Activated T-cell treated with anti-CD3 and anti-CD28 coated beads, Interleukin-2, amount 50 U/mL, for 24 hours (primary cell): Measurements from ENCODE around the gene CACNA1C.
"Not testable (repeated sequence)": the region's sequence is repeated elsewhere in the genome, so short reads cannot be mapped to it uniquely, and the experiment has no call there.

ENCODE experiments used
- DNase-seq: peaks from one replicate; pipeline ENCODE4 v3.0.0-alpha.2; 2020
- H3K27ac Mint-ChIP-seq: 2 replicates; pipeline ENCODE4 v1.8.0; 2020; ENCODE audit warnings: mild to moderate bottlenecking, mixed read lengths
- H3K27me3 Mint-ChIP-seq: 2 replicates; pipeline ENCODE4 v1.8.0; 2020; ENCODE audit warnings: mixed read lengths
- H3K36me3 Mint-ChIP-seq: 2 replicates; pipeline ENCODE4 v1.8.0; 2020; ENCODE audit warnings: low read depth, mixed read lengths
- H3K4me1 Mint-ChIP-seq: 2 replicates; pipeline ENCODE4 v1.8.0; 2020; ENCODE audit warnings: low read depth, mixed read lengths
- H3K4me3 Mint-ChIP-seq: 2 replicates; pipeline ENCODE4 v1.8.0; 2020; ENCODE audit warnings: mild to moderate bottlenecking, moderate library complexity, mixed read lengths
- H3K9me3 Mint-ChIP-seq: 2 replicates; pipeline ENCODE4 v1.8.0; 2020; ENCODE audit warnings: mixed read lengths

CACNA1C gene

DNA sequence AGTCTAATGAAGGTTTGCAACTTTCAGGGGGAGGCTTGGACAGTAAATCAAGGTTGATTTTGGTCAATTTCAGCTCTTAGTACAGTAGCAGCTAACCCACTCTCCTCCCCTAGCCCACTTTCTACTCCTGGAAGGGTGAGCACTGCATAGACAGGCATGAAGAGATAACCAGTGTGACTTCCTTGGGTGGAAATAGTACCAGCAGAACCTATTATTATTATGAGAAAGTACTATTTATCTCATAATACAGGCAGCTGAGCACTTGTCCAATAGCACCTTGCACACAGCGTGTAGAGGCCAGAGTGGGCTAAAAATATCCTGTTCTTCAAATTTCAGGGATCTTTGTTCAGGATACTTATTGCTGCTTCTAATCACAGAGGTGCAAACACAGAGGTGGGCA, 645.8 kb downstream of the CACNA1C start:
- no peak overlapping the region for H3K4me3 Mint-ChIP-seq
- H3K27me3 Mint-ChIP-seq, result peaks cover 56% of the 10 kb centered on the region
- no peaks in the 10 kb centered on the region for H3K9me3 Mint-ChIP-seq
- no peak for DNase-seq
- H3K4me1 Mint-ChIP-seq, result peaks cover 3% of the 10 kb centered on the region
- H3K27ac Mint-ChIP-seq, result no peak overlapping the region
- H3K36me3 Mint-ChIP-seq, result no peaks in the 10 kb centered on the region

DNA sequence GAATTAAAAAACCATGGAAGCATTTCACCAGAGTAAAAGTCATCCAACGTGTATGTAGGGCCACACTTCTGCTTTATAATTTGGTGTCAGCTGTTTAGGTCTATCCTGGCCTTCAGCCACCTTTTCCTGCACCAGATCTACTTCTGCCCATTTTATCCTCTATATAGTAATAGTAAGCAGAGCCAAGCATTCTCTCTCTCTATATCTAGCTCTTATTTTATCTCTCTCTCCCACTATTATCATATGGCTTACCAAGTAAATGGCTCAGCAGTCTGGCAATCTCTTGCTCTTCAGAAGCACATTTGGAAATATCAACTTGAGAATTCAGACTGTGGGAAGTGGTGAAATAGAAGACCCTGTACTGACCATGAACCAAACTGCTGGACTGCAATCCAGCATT, 657.9 kb downstream of the CACNA1C start:
- Mint-ChIP-seq H3K27ac (no peak overlapping the region), H3K9me3 (peaks cover 18% of the 10 kb centered on the region), H3K36me3 (no peaks in the 10 kb centered on the region), H3K4me3 (no peak overlapping the region), H3K4me1 (no peaks in the 10 kb centered on the region), H3K27me3 (peaks cover 9% of the 10 kb centered on the region)
- DNase-seq, result no peak

DNA sequence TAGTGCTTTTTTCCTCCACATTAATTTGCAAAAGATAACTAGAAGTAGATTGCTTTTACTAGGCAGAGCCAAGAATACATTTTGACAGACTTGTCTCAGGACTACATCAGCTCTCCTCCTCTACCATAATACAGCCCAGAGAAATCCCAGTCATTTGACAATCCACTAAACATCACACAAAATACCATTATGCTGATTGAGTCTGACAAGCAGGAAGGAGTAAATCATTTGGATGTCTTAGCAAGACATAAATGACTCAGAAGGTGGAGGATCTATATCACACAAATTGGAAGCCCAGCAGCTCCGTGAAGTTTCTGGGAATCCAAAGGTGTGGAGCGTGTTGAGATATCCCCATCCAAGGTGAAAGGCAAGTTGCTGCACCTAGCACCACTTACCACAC, 666.6 kb downstream of the CACNA1C start:
- no peak overlapping the region for H3K4me3 Mint-ChIP-seq

DNA sequence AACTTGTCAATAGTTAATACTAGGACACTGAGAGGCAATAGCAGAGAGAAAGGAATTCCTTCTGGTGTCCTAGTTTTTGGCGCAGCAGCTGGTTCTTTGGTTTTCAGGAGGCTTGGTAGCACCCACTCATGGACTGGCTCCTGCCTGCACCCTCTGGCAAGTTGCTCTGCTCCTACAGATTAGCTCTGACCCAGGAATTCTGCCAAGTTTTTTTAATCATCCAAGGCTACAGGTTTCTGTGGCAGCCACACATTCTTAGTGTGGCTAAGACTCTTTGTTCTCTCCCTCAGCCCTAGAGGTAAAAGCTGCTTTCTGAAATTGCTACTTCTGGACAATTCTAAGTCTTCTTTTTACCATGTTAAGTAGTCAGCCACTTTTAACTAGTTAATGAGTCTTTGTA, 670.0 kb downstream of the CACNA1C start:
- Mint-ChIP-seq H3K9me3 (no peaks in the 10 kb centered on the region), H3K4me3 (no peak overlapping the region), H3K27me3 (peaks cover 7% of the 10 kb centered on the region), H3K27ac (no peak overlapping the region), H3K4me1 (no peaks in the 10 kb centered on the region), H3K36me3 (no peaks in the 10 kb centered on the region)
- no peak for DNase-seq

More for the DNA sequence above, 666.6 kb downstream of the CACNA1C start:
- no peaks in the 10 kb centered on the region for H3K4me1 Mint-ChIP-seq
- H3K36me3 Mint-ChIP-seq, result no peaks in the 10 kb centered on the region
- peaks cover 25% of the 10 kb centered on the region for H3K27me3 Mint-ChIP-seq
- no peak for DNase-seq
- H3K9me3 Mint-ChIP-seq, result no peaks in the 10 kb centered on the region
- H3K27ac Mint-ChIP-seq, result no peak overlapping the region

DNA sequence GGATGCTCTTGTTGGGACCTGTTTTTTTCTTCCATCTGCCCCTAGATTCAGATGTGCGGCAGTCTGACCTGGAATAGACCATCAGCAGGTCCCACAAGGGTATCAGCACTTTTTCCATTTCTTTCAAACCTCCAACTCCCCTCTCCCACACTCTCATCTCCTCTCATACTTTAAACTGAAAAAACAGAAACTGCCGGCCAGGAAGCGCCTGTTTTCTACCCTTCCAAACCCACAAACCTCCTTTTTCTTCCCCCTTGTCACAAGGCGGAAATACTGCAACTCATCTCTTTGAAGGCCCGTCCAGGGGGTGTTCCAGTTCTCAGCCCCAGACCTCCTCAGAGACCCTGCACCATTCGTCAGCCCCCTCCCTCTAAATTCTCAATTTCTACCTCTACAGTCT, 679.5 kb downstream of the CACNA1C start:
- no peak overlapping the region for H3K4me3 Mint-ChIP-seq
- no peaks in the 10 kb centered on the region for H3K36me3 Mint-ChIP-seq
- peaks cover 7% of the 10 kb centered on the region for H3K4me1 Mint-ChIP-seq
- peaks cover 35% of the 10 kb centered on the region for H3K27me3 Mint-ChIP-seq
- no peak for DNase-seq
- H3K9me3 Mint-ChIP-seq, result no peaks in the 10 kb centered on the region
- no peak overlapping the region for H3K27ac Mint-ChIP-seq

DNA sequence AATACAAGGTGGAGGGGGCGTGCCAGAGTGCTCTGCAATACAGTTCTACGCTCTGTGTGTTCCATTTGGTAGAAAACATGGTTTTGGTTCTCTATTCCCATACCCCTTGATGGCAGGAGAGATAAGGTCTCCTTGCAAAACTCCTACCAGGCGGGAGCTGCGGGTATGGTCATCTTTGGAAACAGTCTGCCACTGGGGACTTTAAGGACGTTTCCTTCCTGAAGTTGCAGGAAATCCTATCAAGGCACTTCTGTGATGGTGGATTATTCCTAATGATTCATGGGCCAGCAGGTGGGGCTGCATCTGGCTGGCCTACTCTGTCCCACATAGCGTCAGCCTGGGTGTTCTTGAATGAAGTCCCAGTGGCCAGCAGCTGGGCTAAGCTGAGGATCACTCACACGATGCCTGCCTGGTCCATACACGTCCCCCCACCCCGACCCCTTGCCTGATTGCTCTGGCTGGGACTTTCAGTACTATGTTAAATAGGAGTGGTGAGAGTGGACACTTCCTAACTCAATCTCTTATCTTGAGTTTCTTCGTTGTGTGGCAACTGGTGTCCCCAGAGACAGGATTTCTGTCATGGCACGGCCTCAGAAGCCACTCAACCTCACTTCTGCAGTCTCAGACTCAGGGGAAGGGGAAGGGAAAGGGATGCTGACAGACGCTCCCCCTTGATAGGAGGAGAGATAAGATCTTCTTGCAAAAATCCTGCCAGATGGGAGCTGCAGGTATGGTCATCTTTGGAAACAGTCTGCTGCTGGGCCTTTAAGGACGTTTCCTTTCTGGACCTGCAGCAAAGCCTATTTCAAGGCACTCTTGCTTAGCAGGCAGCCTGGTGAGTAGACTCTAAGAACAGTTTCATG, 680.9 kb downstream of the CACNA1C start:
- Mint-ChIP-seq H3K9me3 (no peaks in the 10 kb centered on the region), H3K4me3 (no peak overlapping the region), H3K4me1 (peaks cover 7% of the 10 kb centered on the region), H3K27ac (no peak overlapping the region), H3K27me3 (peaks cover 34% of the 10 kb centered on the region), H3K36me3 (no peaks in the 10 kb centered on the region)
- no peak for DNase-seq

DNA sequence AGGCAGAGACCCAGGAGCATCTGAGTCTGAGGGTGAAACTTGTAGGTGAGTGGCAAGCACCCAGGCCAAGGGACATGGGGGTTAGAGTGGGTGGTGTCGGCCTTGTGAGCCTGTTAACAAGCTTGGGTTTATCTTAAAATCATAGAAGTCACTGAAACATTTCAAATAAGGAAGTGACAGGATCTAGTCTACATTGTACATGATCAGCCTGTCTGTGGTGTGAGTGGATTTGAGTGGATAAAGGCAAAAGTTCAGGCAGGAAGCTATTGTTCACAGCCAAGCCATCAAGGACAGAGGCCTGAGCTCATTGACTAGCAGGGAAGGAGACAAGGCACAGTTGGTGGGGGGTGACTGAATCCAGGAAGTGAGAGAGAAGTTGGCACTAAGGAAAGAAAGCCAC, 682.6 kb downstream of the CACNA1C start:
- peaks cover 10% of the 10 kb centered on the region for H3K4me1 Mint-ChIP-seq
- H3K27me3 Mint-ChIP-seq, result peaks cover 29% of the 10 kb centered on the region
- H3K27ac Mint-ChIP-seq, result no peak overlapping the region
- no peaks in the 10 kb centered on the region for H3K36me3 Mint-ChIP-seq
- H3K9me3 Mint-ChIP-seq, result no peaks in the 10 kb centered on the region
- H3K4me3 Mint-ChIP-seq, result no peak overlapping the region
- DNase-seq, result no peak

DNA sequence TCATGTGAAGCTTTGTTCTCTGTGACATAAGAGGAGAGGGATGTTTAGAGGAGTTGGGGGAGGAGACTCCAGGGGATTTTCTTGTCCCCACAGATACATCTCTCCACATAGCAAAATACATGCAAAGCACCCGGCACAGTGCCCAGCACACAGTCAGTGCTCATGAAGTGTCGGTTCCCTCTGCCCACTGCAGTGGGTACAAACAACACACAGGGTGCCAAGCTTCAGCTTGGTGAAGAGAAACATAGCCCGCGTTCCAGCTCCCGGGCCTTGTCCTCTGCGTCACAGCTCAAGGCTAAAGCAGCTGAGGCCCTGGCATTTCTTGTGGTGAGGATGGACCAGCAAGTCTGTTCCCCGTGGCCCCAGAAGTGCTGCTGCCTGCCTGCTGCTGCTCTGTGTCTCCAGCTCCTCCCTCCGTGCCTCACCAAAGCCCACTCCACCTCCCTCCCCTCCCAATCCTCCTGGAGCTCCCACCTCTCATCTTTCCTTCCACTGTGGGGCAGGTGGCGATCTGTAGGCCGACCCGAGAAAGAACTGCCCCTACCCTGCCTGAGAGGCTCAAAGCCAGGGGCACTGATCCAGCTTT, 685.0 kb downstream of the CACNA1C start:
- H3K4me1 Mint-ChIP-seq, result peaks cover 4% of the 10 kb centered on the region
- DNase-seq, result no peak
- H3K9me3 Mint-ChIP-seq, result no peaks in the 10 kb centered on the region
- H3K36me3 Mint-ChIP-seq, result no peaks in the 10 kb centered on the region
- peaks cover 12% of the 10 kb centered on the region for H3K27me3 Mint-ChIP-seq
- H3K27ac Mint-ChIP-seq, result no peak overlapping the region
- no peak overlapping the region for H3K4me3 Mint-ChIP-seq

DNA sequence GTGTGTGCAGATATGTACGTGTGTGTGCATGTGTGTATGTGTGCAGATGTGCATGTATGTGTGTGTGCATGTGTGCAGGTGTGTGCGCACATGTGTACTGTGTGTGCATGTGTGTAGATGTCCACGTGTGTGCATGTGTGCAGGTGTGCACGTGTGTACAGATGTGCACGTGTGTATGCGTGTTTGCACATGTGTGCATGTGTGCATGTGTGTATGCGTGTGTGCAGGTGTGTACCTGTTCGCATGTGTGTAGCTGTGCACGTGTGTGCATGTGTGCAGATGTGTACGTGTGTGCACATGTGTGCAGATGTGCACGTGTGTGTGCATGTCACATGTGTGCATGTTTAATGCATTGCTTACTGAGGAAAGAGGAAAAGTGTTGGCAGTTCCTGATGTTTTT, 686.3 kb downstream of the CACNA1C start:
- no peak overlapping the region for H3K27ac Mint-ChIP-seq
- no peak overlapping the region for H3K4me3 Mint-ChIP-seq
- no peak for DNase-seq
- peaks cover 3% of the 10 kb centered on the region for H3K4me1 Mint-ChIP-seq
- no peaks in the 10 kb centered on the region for H3K9me3 Mint-ChIP-seq
- no peaks in the 10 kb centered on the region for H3K36me3 Mint-ChIP-seq
- H3K27me3 Mint-ChIP-seq, result peaks cover 3% of the 10 kb centered on the region

DNA sequence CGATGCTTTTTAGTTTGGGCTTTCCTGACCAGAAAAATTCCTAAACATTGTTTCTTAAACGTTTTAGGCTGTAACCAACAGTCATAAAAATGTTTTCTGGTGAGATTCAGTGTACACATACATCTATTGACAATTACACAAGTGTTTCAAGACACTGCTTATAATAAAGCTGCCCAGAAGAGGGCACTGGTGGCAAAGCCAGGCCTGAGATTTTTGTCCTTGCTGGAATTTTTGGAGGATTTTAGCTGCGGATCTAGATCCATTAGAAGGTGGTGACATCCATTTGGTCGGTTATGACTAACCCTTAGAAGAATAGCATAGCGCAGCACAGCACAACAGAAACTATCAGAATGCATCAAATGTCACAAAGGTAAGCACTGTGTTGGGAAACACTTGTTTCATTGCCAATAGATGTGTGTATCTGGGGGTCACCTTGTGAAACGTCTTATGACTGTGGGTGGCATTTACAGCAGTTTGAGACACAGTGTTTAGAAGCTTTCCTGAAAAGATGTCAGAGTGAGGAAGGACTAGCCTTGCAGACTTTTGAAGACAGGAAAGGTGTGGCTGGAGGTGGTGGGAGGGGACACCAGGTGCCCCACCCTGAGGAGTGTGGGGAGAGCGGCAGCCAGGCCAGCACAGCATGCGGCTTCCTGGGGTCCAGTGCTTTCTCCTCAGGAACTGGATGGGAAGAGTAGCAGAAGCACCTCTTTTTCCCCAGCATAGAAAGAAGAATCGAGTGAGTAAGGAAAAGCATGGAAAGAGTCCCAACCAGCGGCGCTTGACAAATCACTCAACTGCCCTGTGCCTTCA, 687.2 kb downstream of the CACNA1C start:
- Mint-ChIP-seq H3K27ac (no peak overlapping the region), H3K36me3 (no peaks in the 10 kb centered on the region), H3K27me3 (peaks cover 4% of the 10 kb centered on the region), H3K4me3 (no peak overlapping the region), H3K4me1 (peaks cover 3% of the 10 kb centered on the region), H3K9me3 (no peaks in the 10 kb centered on the region)
- no peak for DNase-seq

DNA sequence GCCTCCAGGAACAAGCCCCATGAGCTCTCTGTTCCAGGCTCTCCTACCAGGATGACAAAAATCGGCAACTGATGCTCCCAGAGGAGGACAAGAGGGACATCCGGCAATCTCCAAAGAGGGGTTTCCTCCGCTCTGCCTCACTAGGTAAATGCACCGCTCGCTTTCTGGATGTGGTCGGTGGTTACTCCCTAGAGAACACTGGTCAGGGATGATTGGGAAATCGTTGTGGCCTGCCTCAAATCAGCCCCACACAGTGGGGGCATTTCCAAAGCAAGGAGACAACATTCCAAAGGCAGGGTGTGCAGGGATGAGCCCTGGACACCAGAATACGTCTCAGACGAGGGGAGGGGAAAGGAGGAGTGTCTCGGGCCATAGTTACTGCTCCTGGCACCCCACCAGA, 689.2 kb downstream of the CACNA1C start:
- H3K36me3 Mint-ChIP-seq, H3K27me3 Mint-ChIP-seq, H3K4me3 Mint-ChIP-seq, H3K27ac Mint-ChIP-seq, H3K4me1 Mint-ChIP-seq, H3K9me3 Mint-ChIP-seq, DNase-seq: not testable (repeated sequence)

DNA sequence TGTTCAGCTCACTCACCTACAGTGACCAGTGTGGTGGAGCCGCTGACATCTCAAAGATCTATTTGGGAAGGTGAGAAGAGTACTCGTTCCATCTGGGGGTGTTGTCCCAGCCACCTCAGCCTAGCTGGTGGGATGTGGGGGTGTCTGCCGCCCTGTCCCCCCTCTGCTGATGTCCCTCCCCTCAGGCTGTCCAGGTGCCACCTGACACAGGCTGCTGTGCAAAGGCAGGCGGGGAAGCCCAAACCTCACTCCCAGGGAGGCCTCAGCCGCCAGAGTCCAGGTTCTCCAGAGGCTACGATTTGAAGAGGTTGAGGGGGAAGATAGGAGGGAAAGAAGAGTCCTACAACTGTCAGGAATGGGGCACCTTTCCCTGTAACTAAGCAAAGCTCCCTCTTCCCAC, 690.7 kb downstream of the CACNA1C start:
- no peaks in the 10 kb centered on the region for H3K36me3 Mint-ChIP-seq
- H3K27me3 Mint-ChIP-seq, result peaks cover 21% of the 10 kb centered on the region
- H3K4me3 Mint-ChIP-seq, result no peak overlapping the region
- H3K9me3 Mint-ChIP-seq, result peaks cover 6% of the 10 kb centered on the region
- no peak overlapping the region for H3K27ac Mint-ChIP-seq
- no peak for DNase-seq
- peaks cover 3% of the 10 kb centered on the region for H3K4me1 Mint-ChIP-seq

DNA sequence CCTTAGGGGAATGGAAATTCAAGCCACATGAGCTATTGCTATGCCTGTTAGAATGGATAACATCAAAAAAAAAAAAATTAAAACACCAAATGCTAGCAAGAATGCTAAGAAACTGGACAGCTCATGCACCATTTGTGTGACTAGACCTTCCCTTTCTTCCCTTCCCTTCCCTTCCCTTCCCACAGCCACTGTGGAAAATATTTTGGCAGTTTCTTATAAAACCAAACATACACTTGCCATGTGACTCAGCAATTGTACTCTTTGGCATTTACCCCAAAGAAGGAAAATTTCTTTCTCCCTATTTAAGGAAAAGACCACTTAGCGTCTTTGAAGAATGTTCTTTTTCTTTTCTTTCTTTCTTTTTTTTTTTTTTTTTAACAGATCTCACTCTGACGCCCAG, 692.9 kb downstream of the CACNA1C start:
- peaks cover 34% of the 10 kb centered on the region for H3K27me3 Mint-ChIP-seq
- no peaks in the 10 kb centered on the region for H3K36me3 Mint-ChIP-seq
- peaks cover 6% of the 10 kb centered on the region for H3K9me3 Mint-ChIP-seq
- H3K27ac Mint-ChIP-seq, result no peak overlapping the region
- H3K4me3 Mint-ChIP-seq, result no peak overlapping the region
- DNase-seq, result no peak
- no peaks in the 10 kb centered on the region for H3K4me1 Mint-ChIP-seq
